SK-N-SH treated with all-trans-retinoic acid at 6 μM for 48 hours (cell line): ENCODE measurements around the gene CATSPER4.

Source experiments
- ARNTL ChIP-seq: fragments of 450-650 bp; formaldehyde crosslinking; IDR thresholded peaks from 2 replicates; pipeline ENCODE4 v1.5.0; 2020; ENCODE audit warnings: low read depth, mild to moderate bottlenecking, moderate library complexity, borderline replicate concordance
- CSDC2 ChIP-seq: fragments of 250-450 bp; sonication (Bioruptor Pico); IDR thresholded peaks from 2 replicates; pipeline ENCODE4 v1.5.0; 2020; ENCODE audit warnings: mild to moderate bottlenecking, moderate library complexity
- OSR1 ChIP-seq: fragments of 250-450 bp; sonication (Bioruptor Pico); IDR thresholded peaks from 2 replicates; pipeline ENCODE4 v1.8.0; 2022; ENCODE audit warnings: moderate library complexity, mild to moderate bottlenecking, inconsistent platforms
- POU6F1 ChIP-seq: fragments of 250-450 bp; sonication (Bioruptor Pico); IDR thresholded peaks from 2 replicates; pipeline ENCODE4 v1.8.0; 2021; ENCODE audit warnings: low read depth, mild to moderate bottlenecking, moderate library complexity, borderline replicate concordance
- PPARA ChIP-seq: fragments of 250-450 bp; sonication (Bioruptor Pico); IDR thresholded peaks from 2 replicates; pipeline ENCODE4 v1.5.0; 2020; ENCODE audit warnings: mild to moderate bottlenecking, borderline replicate concordance
- RARB ChIP-seq: fragments of 250-450 bp; sonication (Bioruptor Pico); IDR thresholded peaks from 2 replicates; pipeline ENCODE4 v1.8.0; 2021; ENCODE audit warnings: mild to moderate bottlenecking, moderate library complexity
- ZC3H10 ChIP-seq: fragments of 250-450 bp; sonication (Bioruptor Pico); IDR thresholded peaks from 2 replicates; pipeline ENCODE4 v1.5.1; 2021; ENCODE audit warnings: mild to moderate bottlenecking, moderate library complexity
- ZFP30 ChIP-seq: fragments of 450-650 bp; formaldehyde crosslinking; IDR thresholded peaks from 2 replicates; pipeline ENCODE4 v1.5.0; 2022; ENCODE audit warnings: mild to moderate bottlenecking, moderate library complexity
- ZNF565 ChIP-seq: fragments of 450-650 bp; formaldehyde crosslinking; conservative IDR thresholded peaks from 2 replicates; pipeline ENCODE4 v1.5.0; 2020; ENCODE audit warnings: low read depth, mild to moderate bottlenecking, moderate library complexity

DNA sequence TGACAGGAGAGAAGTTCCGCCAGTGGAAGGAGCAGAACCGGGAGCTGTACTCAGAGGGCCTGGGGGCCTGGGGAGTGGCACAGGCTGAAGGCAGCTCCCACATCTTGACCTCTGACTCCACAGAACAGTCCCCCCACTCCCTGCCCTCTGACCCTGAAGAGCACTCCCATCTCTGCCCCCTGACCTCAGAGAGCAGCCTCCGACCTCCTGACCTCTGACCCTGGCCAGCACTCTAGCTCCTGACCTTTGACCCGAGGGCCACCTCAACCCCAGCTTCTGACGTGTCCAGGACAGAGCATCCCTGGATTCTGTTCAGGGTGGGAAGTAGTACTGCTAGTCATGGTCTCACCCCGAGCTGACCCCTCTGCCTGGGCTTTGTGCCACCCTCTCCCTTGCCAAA lies 1.1 kb upstream of the CATSPER4 start:
- TF ChIP-seq ZC3H10 (no peak), ZFP30 (CRISPR knock-in tag) (no peak), OSR1 (no peak), POU6F1 (CRISPR knock-in tag) (no peak), CSDC2 (CRISPR knock-in tag) (no peak), PPARA (CRISPR knock-in tag) (no peak), RARB (CRISPR knock-in tag) (no peak), ZNF565 (CRISPR knock-in tag) (no peak), ARNTL (CRISPR knock-in tag) (no peak)
